ENCODE data around the gene IL20RA.
"Not testable (repeated sequence)": the region's sequence is repeated elsewhere in the genome, so short reads cannot be mapped to it uniquely, and the experiment has no call there.

IL20RA gene

DNA sequence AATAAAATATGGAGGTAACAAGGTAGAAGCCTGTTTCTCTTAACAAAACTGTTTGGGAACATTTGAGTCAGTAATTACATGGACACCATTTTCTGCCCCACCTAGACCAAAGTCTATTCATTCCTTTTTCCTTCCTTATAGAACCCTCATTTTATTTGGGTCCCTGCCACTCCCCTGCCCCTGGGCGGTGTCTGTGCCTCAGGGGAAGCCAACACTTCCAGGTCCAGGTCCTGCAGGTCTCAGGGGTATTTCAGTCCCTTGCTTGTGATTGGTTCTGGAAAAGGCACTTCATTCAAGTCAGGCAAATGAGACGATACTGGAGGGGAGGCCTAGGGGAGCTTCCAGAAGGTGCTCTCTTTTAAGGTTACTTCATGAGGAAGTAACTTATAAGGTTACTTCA, 80.4 kb downstream of the IL20RA start:
- TF ChIP-seq, protein P1, sequence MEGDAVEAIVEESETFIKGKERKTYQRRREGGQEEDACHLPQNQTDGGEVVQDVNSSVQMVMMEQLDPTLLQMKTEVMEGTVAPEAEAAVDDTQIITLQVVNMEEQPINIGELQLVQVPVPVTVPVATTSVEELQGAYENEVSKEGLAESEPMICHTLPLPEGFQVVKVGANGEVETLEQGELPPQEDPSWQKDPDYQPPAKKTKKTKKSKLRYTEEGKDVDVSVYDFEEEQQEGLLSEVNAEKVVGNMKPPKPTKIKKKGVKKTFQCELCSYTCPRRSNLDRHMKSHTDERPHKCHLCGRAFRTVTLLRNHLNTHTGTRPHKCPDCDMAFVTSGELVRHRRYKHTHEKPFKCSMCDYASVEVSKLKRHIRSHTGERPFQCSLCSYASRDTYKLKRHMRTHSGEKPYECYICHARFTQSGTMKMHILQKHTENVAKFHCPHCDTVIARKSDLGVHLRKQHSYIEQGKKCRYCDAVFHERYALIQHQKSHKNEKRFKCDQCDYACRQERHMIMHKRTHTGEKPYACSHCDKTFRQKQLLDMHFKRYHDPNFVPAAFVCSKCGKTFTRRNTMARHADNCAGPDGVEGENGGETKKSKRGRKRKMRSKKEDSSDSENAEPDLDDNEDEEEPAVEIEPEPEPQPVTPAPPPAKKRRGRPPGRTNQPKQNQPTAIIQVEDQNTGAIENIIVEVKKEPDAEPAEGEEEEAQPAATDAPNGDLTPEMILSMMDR (IDR thresholded peaks at IDR 0.05), result no peak
- H2AFZ ChIP-seq, result no peak overlapping the region
- H3K4me2 ChIP-seq (ENCODE audit: low read length), result no peak overlapping the region
- no peaks in the 10 kb centered on the region for H3K9me3 ChIP-seq (ENCODE audit: control insufficient read depth, low read length)
- no peak overlapping the region for H3K4me3 ChIP-seq (ENCODE audit: low read depth, low read length)
- H3K4me1 ChIP-seq, result peaks cover under 1% of the 10 kb centered on the region
- no peak overlapping the region for H3K9ac ChIP-seq
- H3K27ac ChIP-seq, result no peak overlapping the region
- no peaks in the 10 kb centered on the region for H3K36me3 ChIP-seq (ENCODE audit: control insufficient read depth, insufficient read depth, low read length)
- no peaks in the 10 kb centered on the region for H3K27me3 ChIP-seq (ENCODE audit: control insufficient read depth, insufficient read depth, low read length)
- H3K79me2 ChIP-seq, result no peaks in the 10 kb centered on the region

GRCh38 chr6:136963259-136963658, 81.5 kb downstream of the IL20RA start:
- Histone ChIP-seq H3K27ac (no peak overlapping the region), H3K4me1 (no peaks in the 10 kb centered on the region), H3K79me2 (no peaks in the 10 kb centered on the region), H3K4me2 (ENCODE audit: low read length) (no peak overlapping the region), H3K9me3 (ENCODE audit: control insufficient read depth, low read length) (no peaks in the 10 kb centered on the region), H3K4me3 (ENCODE audit: low read depth, low read length) (no peak overlapping the region), H3K27me3 (ENCODE audit: control insufficient read depth, insufficient read depth, low read length) (no peaks in the 10 kb centered on the region), H3K36me3 (ENCODE audit: control insufficient read depth, insufficient read depth, low read length) (no peaks in the 10 kb centered on the region), H2AFZ (no peak overlapping the region), H3K9ac (no peak overlapping the region)
- TF ChIP-seq, protein P1 (IDR thresholded peaks at IDR 0.05), result no peak

GRCh38 chr6:136962661-136963060, 82.1 kb downstream of the IL20RA start:
- Histone ChIP-seq H3K27ac (no peak overlapping the region), H3K9ac (no peak overlapping the region)

GRCh38 chr6:136961848-136962247, 82.9 kb downstream of the IL20RA start:
- H3K9me3 ChIP-seq (ENCODE audit: control insufficient read depth, low read length), result no peaks in the 10 kb centered on the region
- H3K27me3 ChIP-seq (ENCODE audit: control insufficient read depth, insufficient read depth, low read length), result no peaks in the 10 kb centered on the region
- TF ChIP-seq, protein P1 (IDR thresholded peaks at IDR 0.05), result no peak
- no peaks in the 10 kb centered on the region for H3K79me2 ChIP-seq
- no peak overlapping the region for H3K9ac ChIP-seq
- no peaks in the 10 kb centered on the region for H3K36me3 ChIP-seq (ENCODE audit: control insufficient read depth, insufficient read depth, low read length)
- no peak overlapping the region for H3K4me2 ChIP-seq (ENCODE audit: low read length)
- H3K4me3 ChIP-seq (ENCODE audit: low read depth, low read length), result no peak overlapping the region
- H2AFZ ChIP-seq, result no peak overlapping the region
- no peaks in the 10 kb centered on the region for H3K4me1 ChIP-seq
- H3K27ac ChIP-seq, result no peak overlapping the region

More at GRCh38 chr6:136962661-136963060, 82.1 kb downstream of the IL20RA start:
- no peaks in the 10 kb centered on the region for H3K4me1 ChIP-seq
- no peaks in the 10 kb centered on the region for H3K36me3 ChIP-seq (ENCODE audit: control insufficient read depth, insufficient read depth, low read length)
- H3K4me3 ChIP-seq (ENCODE audit: low read depth, low read length), result no peak overlapping the region
- no peak overlapping the region for H2AFZ ChIP-seq
- TF ChIP-seq, protein P1 (IDR thresholded peaks at IDR 0.05), result no peak
- H3K9me3 ChIP-seq (ENCODE audit: control insufficient read depth, low read length), result no peaks in the 10 kb centered on the region
- H3K4me2 ChIP-seq (ENCODE audit: low read length), result no peak overlapping the region
- no peaks in the 10 kb centered on the region for H3K27me3 ChIP-seq (ENCODE audit: control insufficient read depth, insufficient read depth, low read length)
- no peaks in the 10 kb centered on the region for H3K79me2 ChIP-seq

- no peaks in the 10 kb centered on the region for H3K36me3 ChIP-seq (ENCODE audit: control insufficient read depth, insufficient read depth, low read length)
- H3K27ac ChIP-seq, result no peak overlapping the region
- H3K27me3 ChIP-seq (ENCODE audit: control insufficient read depth, insufficient read depth, low read length), result no peaks in the 10 kb centered on the region
- TF ChIP-seq, protein P1 (IDR thresholded peaks at IDR 0.05), result no peak
- H3K79me2 ChIP-seq, result no peaks in the 10 kb centered on the region
- H3K4me1 ChIP-seq, result no peaks in the 10 kb centered on the region
- no peak overlapping the region for H3K4me2 ChIP-seq (ENCODE audit: low read length)
- no peak overlapping the region for H3K9ac ChIP-seq
- no peaks in the 10 kb centered on the region for H3K9me3 ChIP-seq (ENCODE audit: control insufficient read depth, low read length)
- H3K4me3 ChIP-seq (ENCODE audit: low read depth, low read length), result no peak overlapping the region
- H2AFZ ChIP-seq, result no peak overlapping the region
Observed at GRCh38 chr6:136960781-136961180, 84.0 kb downstream of the IL20RA start.

- not testable (repeated sequence) for H3K4me1 ChIP-seq; H3K27ac ChIP-seq; H3K9ac ChIP-seq; H3K4me2 ChIP-seq (ENCODE audit: low read length); H3K9me3 ChIP-seq (ENCODE audit: control insufficient read depth, low read length); H3K4me3 ChIP-seq (ENCODE audit: low read depth, low read length); H3K79me2 ChIP-seq; H3K27me3 ChIP-seq (ENCODE audit: control insufficient read depth, insufficient read depth, low read length); H2AFZ ChIP-seq; H3K36me3 ChIP-seq (ENCODE audit: control insufficient read depth, insufficient read depth, low read length)
Observed at GRCh38 chr6:136959935-136960334, 84.8 kb downstream of the IL20RA start.
